Kidney (tissue), 14 donors: ENCODE data around the gene PHETA1. TPM values are rescaled to one million over a fixed set of nuclear protein-coding genes. Genes with fewer than 3 reads are reported as not detected.

Experiments used
- DNase-seq, 5 donors: peaks; one replicate each; pipeline ENCODE4 v3.0.0-alpha.2; 2013 to 2020
- FAIRE-seq: peaks from 2 replicates; lab custom pipeline; 2012; peaks lifted over from hg19 to GRCh38; lab: Jason Lieb, UNC
- H3K27ac ChIP-seq, 2 donors: one replicate each; pipeline ENCODE4 v1.7.0; 2013; ENCODE audit warnings: low read depth in 2 of 2, low read length in 2 of 2, inconsistent platforms in 1 of 2
- H3K27me3 ChIP-seq: one replicate; pipeline ENCODE4 v1.7.1; 2013; ENCODE audit warnings: low read length, inconsistent platforms; ENCODE audit not compliant: control insufficient read depth, insufficient read depth
- H3K36me3 ChIP-seq, 3 donors: one replicate each; pipeline versions ENCODE4 v1.7.0 to v1.7.1; 2013; ENCODE audit warnings: low read length in 3 of 3, control low read depth in 1 of 3, inconsistent platforms in 1 of 3; ENCODE audit not compliant: insufficient read depth in 3 of 3, control insufficient read depth in 2 of 3
- H3K4me1 ChIP-seq, 3 donors: one replicate each; pipeline versions ENCODE4 v1.7.0 to v1.7.1; 2013; ENCODE audit warnings: low read length in 3 of 3, inconsistent platforms in 1 of 3, low read depth in 1 of 3; ENCODE audit not compliant: control insufficient read depth in 2 of 3, insufficient read depth in 2 of 3
- H3K4me3 ChIP-seq, 3 donors: one replicate each; pipeline versions ENCODE4 v1.7.0 to v1.8.1; 2013; ENCODE audit warnings: low read length in 3 of 3, control low read depth in 1 of 3, inconsistent platforms in 1 of 3
- H3K9ac ChIP-seq, 3 donors: one replicate each; pipeline versions ENCODE4 v1.7.0 to v1.7.1; 2013; ENCODE audit warnings: low read length in 3 of 3, control low read depth in 1 of 3, inconsistent platforms in 1 of 3
- H3K9me3 ChIP-seq, 3 donors: one replicate each; pipeline versions ENCODE4 v1.7.0 to v1.7.1; 2013; ENCODE audit warnings: low read length in 3 of 3, control low read depth in 1 of 3, inconsistent platforms in 1 of 3; ENCODE audit not compliant: control insufficient read depth in 2 of 3, insufficient read depth in 1 of 3
- intact Hi-C: fragments of 100-400 bp; cut with DNase I; formaldehyde crosslinking; loops from one replicate; pipeline ENCODE4 v1.11.1; 2022
- polyA plus RNA-seq: library from polyadenylated mRNA; stranded (reverse); fragments of 350-450 nt; fragmentation: Illumina TruSeq; extraction: RNeasy Lipid Tissue Mini Kit (QIAGEN cat#74804); gene quantifications from one replicate; pipeline ENCODE4 v1.2.3, GENCODE V29; 2014; ENCODE audit warnings: low read depth, low replicate concordance; ENCODE audit not compliant: insufficient read depth
- total RNA-seq: library from RNA; stranded (reverse); fragmentation: NEBNext Ultra II Directional; extraction: Animal tissue kit (Norgen Biotek cat#: 25700); gene quantifications from one replicate; pipeline ENCODE4 v1.2.1, GENCODE V29; 2021
- TF ChIP-seq, protein P1 (sequence below): IDR thresholded peaks from 3 replicates; pipeline ENCODE4 v1.5.1; 2012; ENCODE audit warnings: mild to moderate bottlenecking, moderate library complexity, borderline replicate concordance; ENCODE audit not compliant: insufficient read depth; ENCODE audit errors: extremely low read depth
- donor health status: control.
- donor health status: control.
- donor health status: control.
- donor health status: control.
- donor health status: control.
- donor health status: DM: yes; HTN: yes; CAD: no.
- donor health status: Normal renal cell carcinoma (clear cell type).

The PHETA1 gene
- total and polyA plus RNA-seq, 2 donors from 2014 or later = 6.3 to 19.0 TPM

DNA sequence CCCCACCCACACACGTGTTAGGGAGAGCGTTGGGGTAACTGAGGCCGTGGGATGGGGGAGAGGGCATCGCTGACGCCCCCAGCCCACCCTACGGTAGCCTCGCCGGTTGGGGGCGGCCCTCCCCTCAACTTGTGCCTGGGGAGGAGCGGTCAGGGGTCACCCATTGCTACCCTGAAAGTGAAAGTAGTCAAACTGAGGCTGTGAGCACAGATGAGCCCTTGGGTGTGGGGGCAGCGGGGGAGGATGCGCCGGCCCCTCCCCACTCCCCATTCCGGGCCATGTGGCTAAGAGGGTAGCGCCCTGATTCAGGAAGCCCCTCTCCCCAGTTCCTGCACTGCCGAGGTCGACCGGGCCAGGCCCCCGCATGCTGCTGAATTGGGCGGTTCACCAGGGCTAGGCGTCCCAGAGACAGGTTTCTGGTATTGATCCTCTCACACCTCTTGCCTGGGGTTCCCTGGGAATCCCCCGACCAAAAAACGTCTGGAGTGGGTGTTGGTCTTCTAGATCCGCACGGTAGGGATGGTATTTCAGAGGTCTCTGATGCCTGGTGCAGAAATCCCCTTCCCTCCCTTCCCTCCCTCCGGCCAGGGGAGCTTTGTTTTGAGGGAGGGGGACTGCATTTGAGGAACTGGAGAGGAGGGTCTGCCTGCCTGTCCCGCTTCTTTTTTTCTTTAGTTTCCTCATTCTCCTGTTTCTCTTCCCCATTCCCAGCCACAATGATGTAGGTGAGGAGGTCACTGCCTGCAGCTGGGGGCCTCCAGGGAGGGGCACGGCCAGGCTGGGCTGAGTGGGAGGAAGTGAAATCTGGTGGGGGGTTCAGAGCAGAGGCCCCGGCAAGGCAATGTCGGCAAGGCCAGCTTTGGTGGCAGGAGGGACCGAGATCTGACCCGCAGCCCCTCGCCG, 37.8 kb upstream of the PHETA1 start:
- FAIRE-seq (no peak), DNase-seq (peak in 3 of 5 donors; percentile 38 to 82 (median 81))
- peak overlapping the region; percentile 89 to 91 for H3K27ac ChIP-seq
- H3K9me3 ChIP-seq = no peaks in the 10 kb centered on the region
- H3K4me1 ChIP-seq = peaks cover 0 to 58% (median 7%) of the 10 kb centered on the region in 3 donors
- TF ChIP-seq, protein P1, sequence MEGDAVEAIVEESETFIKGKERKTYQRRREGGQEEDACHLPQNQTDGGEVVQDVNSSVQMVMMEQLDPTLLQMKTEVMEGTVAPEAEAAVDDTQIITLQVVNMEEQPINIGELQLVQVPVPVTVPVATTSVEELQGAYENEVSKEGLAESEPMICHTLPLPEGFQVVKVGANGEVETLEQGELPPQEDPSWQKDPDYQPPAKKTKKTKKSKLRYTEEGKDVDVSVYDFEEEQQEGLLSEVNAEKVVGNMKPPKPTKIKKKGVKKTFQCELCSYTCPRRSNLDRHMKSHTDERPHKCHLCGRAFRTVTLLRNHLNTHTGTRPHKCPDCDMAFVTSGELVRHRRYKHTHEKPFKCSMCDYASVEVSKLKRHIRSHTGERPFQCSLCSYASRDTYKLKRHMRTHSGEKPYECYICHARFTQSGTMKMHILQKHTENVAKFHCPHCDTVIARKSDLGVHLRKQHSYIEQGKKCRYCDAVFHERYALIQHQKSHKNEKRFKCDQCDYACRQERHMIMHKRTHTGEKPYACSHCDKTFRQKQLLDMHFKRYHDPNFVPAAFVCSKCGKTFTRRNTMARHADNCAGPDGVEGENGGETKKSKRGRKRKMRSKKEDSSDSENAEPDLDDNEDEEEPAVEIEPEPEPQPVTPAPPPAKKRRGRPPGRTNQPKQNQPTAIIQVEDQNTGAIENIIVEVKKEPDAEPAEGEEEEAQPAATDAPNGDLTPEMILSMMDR = no peak
- peak overlapping the region in 2 of 3 donors; percentile 89 to 95 for H3K9ac ChIP-seq
- peak overlapping the region; percentile 44 to 76 (median 75) for H3K4me3 ChIP-seq
- intact Hi-C loops = no loop called here
- no peaks in the 10 kb centered on the region for H3K27me3 ChIP-seq
- H3K36me3 ChIP-seq = no peaks in the 10 kb centered on the region

DNA sequence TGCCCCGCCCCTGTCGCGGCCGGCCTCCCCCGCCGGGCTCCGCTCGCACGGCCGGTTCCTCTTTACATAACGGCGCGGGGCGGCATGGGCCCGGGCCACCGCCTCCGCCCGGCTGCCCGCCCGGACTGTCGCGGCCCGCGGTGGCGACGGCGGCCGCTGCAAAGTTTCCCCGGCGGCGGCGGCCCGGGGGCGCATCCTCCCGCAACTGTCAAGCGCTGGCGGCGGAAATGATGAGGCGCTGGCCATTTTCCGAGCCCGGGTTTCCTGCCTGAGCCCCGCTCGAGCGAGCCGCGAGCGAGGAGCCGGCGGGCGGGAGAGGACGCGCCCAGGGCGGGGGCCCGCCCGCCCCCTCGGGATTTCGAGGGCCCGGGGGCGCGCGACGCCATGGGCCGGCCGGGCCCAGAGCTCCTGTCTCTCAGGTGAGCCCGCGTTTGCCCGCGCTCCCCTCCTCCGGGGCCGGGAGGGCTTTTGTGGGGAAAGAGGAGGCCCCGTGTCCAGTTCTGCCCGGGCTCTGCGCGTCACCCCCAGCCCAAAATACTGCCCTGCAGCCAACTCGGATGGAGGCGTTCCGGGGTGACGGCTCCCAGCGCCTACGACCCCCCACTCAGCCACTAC, 37.1 kb upstream of the PHETA1 start, which contains the start of gene SH2B3:
SH2B3 (plus strand) TSS at position 65 of the 615 bp plus-strand sequence. CDS start 12,223 bp downstream, outside the sequence.
- DNase-seq (no peak), FAIRE-seq (no peak)
- H3K27me3 ChIP-seq = no peaks in the 10 kb centered on the region
- H3K36me3 ChIP-seq = no peaks in the 10 kb centered on the region
- peak within 1 kb of the TSS; percentile 44 to 76 (median 75) for H3K4me3 ChIP-seq
- intact Hi-C loops = no loop called here
- H3K4me1 ChIP-seq = peaks cover 0 to 50% (median 7%) of the 10 kb centered on the region in 3 donors
- H3K9me3 ChIP-seq = no peaks in the 10 kb centered on the region
- H3K27ac ChIP-seq = peak within 1 kb of the TSS; percentile 89 to 91
- H3K9ac ChIP-seq = peak within 1 kb of the TSS in 2 of 3 donors; percentile 89 to 95
- TF ChIP-seq, protein P1 = no peak

DNA sequence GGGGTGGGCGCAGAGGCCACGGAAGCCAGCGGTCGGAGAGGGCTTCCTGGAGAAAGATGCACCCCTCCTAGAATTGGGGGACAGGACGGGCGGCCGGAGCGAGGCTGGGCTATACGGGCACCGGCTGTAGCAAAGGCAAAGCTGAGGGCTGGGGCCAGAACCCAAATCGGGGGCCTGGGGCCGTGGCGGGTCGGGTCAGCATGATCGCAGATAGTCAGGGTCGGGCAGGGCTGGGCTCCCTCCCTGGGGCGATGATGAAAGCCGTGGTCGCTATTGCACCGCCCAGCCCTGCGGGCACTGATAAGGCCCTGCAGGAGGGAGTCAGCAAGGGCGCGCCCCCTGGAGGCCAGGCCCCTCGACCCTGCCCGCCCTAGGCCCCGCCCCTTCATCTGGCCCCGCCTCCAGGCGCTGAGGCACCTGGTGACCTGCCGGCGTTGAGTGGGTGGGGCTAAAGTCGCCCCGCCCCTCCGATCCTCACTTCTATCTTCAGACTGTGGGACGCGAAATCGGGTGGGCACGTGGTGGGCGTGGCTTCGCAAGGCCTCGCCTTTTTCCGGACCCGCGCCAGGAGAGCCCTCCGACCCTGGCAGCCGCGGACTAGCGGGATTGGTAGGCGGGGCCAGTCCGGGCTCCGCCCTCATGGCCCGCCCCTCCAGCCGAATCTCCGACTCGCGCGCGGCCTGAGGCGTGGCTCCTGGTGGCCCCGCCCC, 36.4 kb upstream of the PHETA1 start:
- FAIRE-seq = no peak
- peaks cover 0 to 44% (median 7%) of the 10 kb centered on the region in 3 donors for H3K4me1 ChIP-seq
- TF ChIP-seq, protein P1 = peak; percentile 36

More for the DNA sequence above, 36.4 kb upstream of the PHETA1 start:
- H3K4me3 ChIP-seq = peak overlapping the region; percentile 36 to 76 (median 44)
- no peaks in the 10 kb centered on the region for H3K27me3 ChIP-seq
- intact Hi-C loops = no loop called here
- H3K9ac ChIP-seq = peak overlapping the region in 1 of 3 donors; percentile 8
- no peaks in the 10 kb centered on the region for H3K9me3 ChIP-seq
- H3K36me3 ChIP-seq = no peaks in the 10 kb centered on the region
- DNase-seq = peak; percentile 95 to 99 (median 95)
- peak overlapping the region; percentile 78 to 82 for H3K27ac ChIP-seq
